ENCODE results near the gene CHST14.

Gene CHST14

GRCh38 chr15:40470423-40471104 is at the start of gene CHST14:
CHST14 (plus strand) TSS chr15:40470984; CDS start chr15:40471214, 230 bp downstream.
- peaks cover 37% of the 10 kb centered on the region for H3K36me3 ChIP-seq (ENCODE audit: insufficient read depth, insufficient read length, low read length)
- peak within 1 kb of the TSS; percentile 92 for H3K9ac ChIP-seq (ENCODE audit: insufficient read length, low read depth)
- H3K4me1 ChIP-seq (ENCODE audit: insufficient read depth, insufficient read length), result peaks cover 13% of the 10 kb centered on the region
- H3K4me3 ChIP-seq (ENCODE audit: insufficient read length, low read depth), result peak within 1 kb of the TSS; percentile 67
- H3K9me3 ChIP-seq (ENCODE audit: insufficient read depth, low read length), result no peaks in the 10 kb centered on the region
- peak; percentile 20 for DNase-seq (ENCODE audit: low read depth, low spot score)
- TF ChIP-seq YY1 (IDR thresholded peaks at IDR 0.05; ENCODE audit: insufficient read depth, insufficient read length), result no peak
- no peak for TF ChIP-seq ZNF274 (IDR thresholded peaks at IDR 0.05; ENCODE audit: low read depth, low read length)
- TF ChIP-seq SUZ12 (IDR thresholded peaks at IDR 0.05; ENCODE audit: extremely low read depth, insufficient read depth, insufficient read length), result no peak
- H3K27me3 ChIP-seq (ENCODE audit: insufficient read depth, insufficient read length), result no peaks in the 10 kb centered on the region

GRCh38 chr15:40421246-40422157 is 49.3 kb upstream of the CHST14 start:
- TF ChIP-seq SUZ12 (IDR thresholded peaks at IDR 0.05; ENCODE audit: extremely low read depth, insufficient read depth, insufficient read length) (no peak), ZNF274 (IDR thresholded peaks at IDR 0.05; ENCODE audit: low read depth, low read length) (no peak), YY1 (IDR thresholded peaks at IDR 0.05; ENCODE audit: insufficient read depth, insufficient read length) (no peak)
- Histone ChIP-seq H3K27me3 (ENCODE audit: insufficient read depth, insufficient read length) (no peaks in the 10 kb centered on the region), H3K4me3 (ENCODE audit: insufficient read length, low read depth) (no peak overlapping the region), H3K36me3 (ENCODE audit: insufficient read depth, insufficient read length, low read length) (peaks cover 18% of the 10 kb centered on the region), H3K9me3 (ENCODE audit: insufficient read depth, low read length) (no peaks in the 10 kb centered on the region), H3K9ac (ENCODE audit: insufficient read length, low read depth) (peak overlapping the region; percentile 67), H3K4me1 (ENCODE audit: insufficient read depth, insufficient read length) (peaks cover 2% of the 10 kb centered on the region)
- no peak for DNase-seq (ENCODE audit: low read depth, low spot score)

- Histone ChIP-seq H3K4me3 (ENCODE audit: insufficient read length, low read depth) (no peak overlapping the region), H3K9me3 (ENCODE audit: insufficient read depth, low read length) (no peaks in the 10 kb centered on the region), H3K36me3 (ENCODE audit: insufficient read depth, insufficient read length, low read length) (no peaks in the 10 kb centered on the region), H3K27me3 (ENCODE audit: insufficient read depth, insufficient read length) (no peaks in the 10 kb centered on the region), H3K4me1 (ENCODE audit: insufficient read depth, insufficient read length) (peaks cover 8% of the 10 kb centered on the region), H3K9ac (ENCODE audit: insufficient read length, low read depth) (no peak overlapping the region)
- DNase-seq (ENCODE audit: low read depth, low spot score), result no peak
- no peak for TF ChIP-seq YY1 (IDR thresholded peaks at IDR 0.05; ENCODE audit: insufficient read depth, insufficient read length)
- TF ChIP-seq ZNF274 (IDR thresholded peaks at IDR 0.05; ENCODE audit: low read depth, low read length), result no peak
- TF ChIP-seq SUZ12 (IDR thresholded peaks at IDR 0.05; ENCODE audit: extremely low read depth, insufficient read depth, insufficient read length), result no peak
Measured at GRCh38 chr15:40424483-40425115, 46.2 kb upstream of the CHST14 start.

- no peak for DNase-seq (ENCODE audit: low read depth, low spot score)
- Histone ChIP-seq H3K9ac (ENCODE audit: insufficient read length, low read depth) (no peak overlapping the region), H3K9me3 (ENCODE audit: insufficient read depth, low read length) (no peaks in the 10 kb centered on the region), H3K27me3 (ENCODE audit: insufficient read depth, insufficient read length) (no peaks in the 10 kb centered on the region), H3K36me3 (ENCODE audit: insufficient read depth, insufficient read length, low read length) (no peaks in the 10 kb centered on the region), H3K4me3 (ENCODE audit: insufficient read length, low read depth) (no peak overlapping the region), H3K4me1 (ENCODE audit: insufficient read depth, insufficient read length) (peaks cover 11% of the 10 kb centered on the region)
- TF ChIP-seq SUZ12 (IDR thresholded peaks at IDR 0.05; ENCODE audit: extremely low read depth, insufficient read depth, insufficient read length), result no peak
- TF ChIP-seq ZNF274 (IDR thresholded peaks at IDR 0.05; ENCODE audit: low read depth, low read length), result no peak
- no peak for TF ChIP-seq YY1 (IDR thresholded peaks at IDR 0.05; ENCODE audit: insufficient read depth, insufficient read length)
Measured at GRCh38 chr15:40425681-40426080, 45.1 kb upstream of the CHST14 start.

GRCh38 chr15:40427188-40427587 is 43.6 kb upstream of the CHST14 start:
- no peaks in the 10 kb centered on the region for H3K9me3 ChIP-seq (ENCODE audit: insufficient read depth, low read length)
- H3K27me3 ChIP-seq (ENCODE audit: insufficient read depth, insufficient read length), result no peaks in the 10 kb centered on the region
- no peaks in the 10 kb centered on the region for H3K36me3 ChIP-seq (ENCODE audit: insufficient read depth, insufficient read length, low read length)
- no peak overlapping the region for H3K4me3 ChIP-seq (ENCODE audit: insufficient read length, low read depth)
- no peak overlapping the region for H3K9ac ChIP-seq (ENCODE audit: insufficient read length, low read depth)
- peaks cover 9% of the 10 kb centered on the region for H3K4me1 ChIP-seq (ENCODE audit: insufficient read depth, insufficient read length)
- no peak for DNase-seq (ENCODE audit: low read depth, low spot score)
- no peak for TF ChIP-seq SUZ12 (IDR thresholded peaks at IDR 0.05; ENCODE audit: extremely low read depth, insufficient read depth, insufficient read length)
- no peak for TF ChIP-seq YY1 (IDR thresholded peaks at IDR 0.05; ENCODE audit: insufficient read depth, insufficient read length)
- no peak for TF ChIP-seq ZNF274 (IDR thresholded peaks at IDR 0.05; ENCODE audit: low read depth, low read length)

- Histone ChIP-seq H3K36me3 (ENCODE audit: insufficient read depth, insufficient read length, low read length) (no peaks in the 10 kb centered on the region), H3K27me3 (ENCODE audit: insufficient read depth, insufficient read length) (no peaks in the 10 kb centered on the region), H3K4me3 (ENCODE audit: insufficient read length, low read depth) (no peak overlapping the region), H3K9ac (ENCODE audit: insufficient read length, low read depth) (no peak overlapping the region), H3K4me1 (ENCODE audit: insufficient read depth, insufficient read length) (peaks cover 9% of the 10 kb centered on the region), H3K9me3 (ENCODE audit: insufficient read depth, low read length) (no peaks in the 10 kb centered on the region)
- DNase-seq (ENCODE audit: low read depth, low spot score), result no peak
- TF ChIP-seq ZNF274 (IDR thresholded peaks at IDR 0.05; ENCODE audit: low read depth, low read length), result no peak
- no peak for TF ChIP-seq SUZ12 (IDR thresholded peaks at IDR 0.05; ENCODE audit: extremely low read depth, insufficient read depth, insufficient read length)
- no peak for TF ChIP-seq YY1 (IDR thresholded peaks at IDR 0.05; ENCODE audit: insufficient read depth, insufficient read length)
Measured at GRCh38 chr15:40428185-40428584, 42.6 kb upstream of the CHST14 start.
